GM12872 (cell line): Measurements from ENCODE around the gene LRRC25.

Source experiments
- TF ChIP-seq, protein P1 (sequence below): IDR thresholded peaks from 3 replicates; pipeline ENCODE4 v1.5.1; 2011; ENCODE audit warnings: low read depth, mild to moderate bottlenecking, low read length, moderate library complexity; ENCODE audit not compliant: insufficient read depth

LRRC25 gene

DNA sequence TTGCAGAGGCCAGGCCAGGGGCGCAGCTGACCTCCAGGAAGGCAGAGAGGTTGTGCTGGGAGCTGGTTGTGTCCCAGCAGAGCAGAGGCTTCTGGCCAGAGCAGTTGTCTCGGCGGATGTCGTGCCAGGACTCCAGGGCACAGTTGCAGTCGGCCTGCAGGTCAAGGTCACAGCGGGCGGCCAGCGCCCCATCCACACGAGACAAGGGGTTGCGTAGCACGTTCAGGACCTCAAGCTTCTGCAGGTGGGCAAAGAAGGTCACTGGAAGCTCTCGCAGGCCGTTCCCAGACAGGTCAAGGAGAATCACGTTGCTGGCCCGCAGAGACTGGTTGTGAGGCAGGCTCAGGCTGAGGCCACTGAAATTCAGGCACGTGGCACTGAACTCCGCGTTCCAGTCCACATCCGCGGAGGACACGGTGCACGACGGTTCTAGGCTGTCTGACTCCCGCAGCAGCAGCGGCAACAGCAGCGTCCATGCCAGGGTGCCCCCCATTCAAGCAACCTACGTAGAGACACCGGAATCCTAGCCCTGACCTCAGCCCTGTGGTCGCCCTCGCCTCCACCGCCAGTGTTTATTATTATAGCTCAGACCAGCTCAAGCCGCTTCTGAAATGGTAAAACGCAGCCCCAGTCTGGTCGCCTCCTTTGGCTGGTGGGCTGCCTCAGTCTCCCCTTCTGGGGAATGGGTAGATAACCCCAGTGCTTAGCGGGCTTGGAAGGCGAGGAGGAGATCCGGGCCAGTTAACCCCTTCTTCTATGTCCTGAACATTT is 766 bp downstream of the LRRC25 start:
- TF ChIP-seq, protein P1, sequence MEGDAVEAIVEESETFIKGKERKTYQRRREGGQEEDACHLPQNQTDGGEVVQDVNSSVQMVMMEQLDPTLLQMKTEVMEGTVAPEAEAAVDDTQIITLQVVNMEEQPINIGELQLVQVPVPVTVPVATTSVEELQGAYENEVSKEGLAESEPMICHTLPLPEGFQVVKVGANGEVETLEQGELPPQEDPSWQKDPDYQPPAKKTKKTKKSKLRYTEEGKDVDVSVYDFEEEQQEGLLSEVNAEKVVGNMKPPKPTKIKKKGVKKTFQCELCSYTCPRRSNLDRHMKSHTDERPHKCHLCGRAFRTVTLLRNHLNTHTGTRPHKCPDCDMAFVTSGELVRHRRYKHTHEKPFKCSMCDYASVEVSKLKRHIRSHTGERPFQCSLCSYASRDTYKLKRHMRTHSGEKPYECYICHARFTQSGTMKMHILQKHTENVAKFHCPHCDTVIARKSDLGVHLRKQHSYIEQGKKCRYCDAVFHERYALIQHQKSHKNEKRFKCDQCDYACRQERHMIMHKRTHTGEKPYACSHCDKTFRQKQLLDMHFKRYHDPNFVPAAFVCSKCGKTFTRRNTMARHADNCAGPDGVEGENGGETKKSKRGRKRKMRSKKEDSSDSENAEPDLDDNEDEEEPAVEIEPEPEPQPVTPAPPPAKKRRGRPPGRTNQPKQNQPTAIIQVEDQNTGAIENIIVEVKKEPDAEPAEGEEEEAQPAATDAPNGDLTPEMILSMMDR, result no peak

DNA sequence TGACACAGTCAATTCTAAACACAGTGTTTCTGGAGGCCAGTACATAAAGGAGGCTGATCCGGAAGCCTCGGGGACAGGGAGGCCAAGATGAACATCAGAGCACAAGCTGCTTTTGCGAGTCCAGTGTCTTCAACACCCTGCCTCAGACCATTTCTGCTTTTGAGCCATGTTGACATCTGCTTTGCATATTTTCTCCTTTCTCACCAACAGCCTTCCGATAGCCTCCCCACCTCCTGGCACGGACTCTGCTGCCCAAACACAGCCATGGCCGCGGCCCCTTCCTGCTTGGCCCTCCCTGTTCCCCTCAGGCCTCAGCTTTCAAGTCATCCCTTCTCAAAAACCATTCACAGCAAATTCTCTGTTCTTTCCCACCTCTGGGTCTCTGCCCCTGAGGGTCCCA is 3.6 kb downstream of the LRRC25 start:
- TF ChIP-seq, protein P1, result no peak

DNA sequence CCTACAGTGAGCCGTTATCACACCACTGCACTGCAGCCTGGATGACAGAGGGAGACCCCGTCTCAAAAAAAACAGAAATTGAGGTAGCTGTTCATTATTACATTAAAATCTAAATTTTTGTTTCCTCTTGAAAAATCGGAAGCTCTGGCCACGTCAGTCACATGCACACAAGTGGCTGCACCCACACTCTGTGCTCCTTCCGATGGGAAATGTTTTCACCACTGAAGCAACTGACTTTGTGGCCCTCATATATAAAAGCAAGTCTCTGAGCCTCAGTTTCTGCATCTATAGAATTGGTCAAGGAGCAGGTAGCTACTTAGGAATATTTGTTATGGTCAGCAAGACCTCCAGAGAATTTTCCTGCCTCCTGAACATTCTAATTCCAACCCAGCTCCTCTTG is 4.5 kb downstream of the LRRC25 start:
- TF ChIP-seq, protein P1, result no peak

DNA sequence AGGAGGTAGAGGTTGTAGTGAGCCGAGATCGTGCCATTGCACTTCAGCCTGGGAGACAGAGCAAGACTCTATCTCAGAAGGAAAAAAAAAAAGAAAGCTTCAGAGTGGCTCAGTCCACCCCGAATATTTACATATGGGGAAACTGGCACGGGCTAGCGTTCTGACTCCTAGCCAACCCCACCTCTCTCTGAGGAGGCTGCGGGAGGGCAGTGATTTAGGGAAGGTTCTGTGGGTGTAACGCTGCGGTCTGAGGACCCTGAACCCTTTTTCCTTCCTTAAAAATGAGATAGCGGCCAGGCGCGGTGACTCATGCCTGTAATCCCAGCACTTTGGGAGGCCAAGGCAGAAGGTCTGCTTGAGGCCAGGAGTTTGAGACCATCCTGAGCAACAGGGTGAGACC is 5.0 kb downstream of the LRRC25 start:
- TF ChIP-seq, protein P1, result no peak

DNA sequence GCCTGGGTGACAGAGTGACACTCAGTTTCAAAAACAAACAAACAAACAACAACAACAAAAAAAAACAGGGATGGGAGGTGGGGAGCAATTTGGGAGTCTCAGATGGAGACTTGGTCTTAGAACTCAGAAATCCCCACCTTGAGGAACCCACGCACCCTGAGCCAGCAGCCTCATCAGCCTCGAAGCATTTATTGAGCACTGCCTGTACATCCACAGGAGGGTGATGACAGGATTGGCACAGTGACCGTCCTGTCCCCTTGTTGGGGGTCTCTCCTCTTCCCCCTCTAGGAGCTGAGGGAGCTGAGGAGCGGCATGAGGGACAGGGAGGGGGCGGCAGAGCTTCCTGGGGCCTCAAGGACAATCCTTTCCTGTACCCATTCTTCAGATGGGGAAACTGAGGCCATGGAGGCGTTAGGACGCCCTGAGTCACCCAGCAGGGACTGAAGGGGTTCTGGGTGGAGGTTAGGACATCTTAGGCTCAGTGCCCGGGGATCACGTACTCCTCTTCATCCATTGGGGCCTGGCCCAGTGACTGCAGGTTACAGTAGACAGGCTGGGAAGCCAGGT is 5.8 kb downstream of the LRRC25 start:
- TF ChIP-seq, protein P1, result no peak

DNA sequence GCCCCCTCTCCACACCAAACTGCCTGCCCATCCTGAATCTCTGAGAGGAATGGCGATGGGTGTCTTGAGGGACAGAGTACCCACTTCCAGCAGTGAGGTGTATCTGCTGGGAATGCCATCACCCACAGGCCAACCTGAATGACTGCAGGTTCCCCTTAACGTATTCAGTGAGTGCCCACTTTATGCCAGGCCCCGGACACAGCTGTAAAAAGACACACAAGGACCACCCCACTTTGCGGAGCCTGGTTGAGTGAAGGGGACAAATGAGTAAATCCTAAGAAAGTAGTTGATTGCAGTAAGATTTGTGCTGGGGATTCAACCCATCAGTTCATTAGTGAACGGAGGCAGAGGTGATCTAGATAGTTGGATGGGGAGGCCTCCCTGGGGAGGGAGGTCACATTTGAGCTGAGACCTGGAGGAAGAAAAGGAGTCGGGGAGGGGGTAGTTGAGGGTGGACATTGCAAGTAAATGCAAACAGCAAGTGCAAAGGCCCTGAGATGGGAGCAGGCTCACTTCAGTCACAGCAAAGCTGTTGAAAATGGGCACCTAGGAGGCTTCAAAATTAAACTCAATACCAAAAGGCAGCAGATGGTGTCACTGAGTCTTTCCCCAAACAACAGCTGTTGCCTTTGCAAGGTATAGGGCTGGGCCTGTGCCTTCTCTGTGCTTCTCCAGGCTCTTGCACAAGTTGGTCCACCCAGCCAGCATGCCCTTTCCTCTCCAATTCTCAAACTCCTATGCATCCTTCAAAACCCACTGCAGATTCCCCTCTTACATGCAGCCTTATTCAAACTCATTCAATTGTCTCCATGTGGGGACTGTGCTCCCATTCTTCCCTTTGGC is 7.1 kb downstream of the LRRC25 start:
- TF ChIP-seq, protein P1, result no peak

DNA sequence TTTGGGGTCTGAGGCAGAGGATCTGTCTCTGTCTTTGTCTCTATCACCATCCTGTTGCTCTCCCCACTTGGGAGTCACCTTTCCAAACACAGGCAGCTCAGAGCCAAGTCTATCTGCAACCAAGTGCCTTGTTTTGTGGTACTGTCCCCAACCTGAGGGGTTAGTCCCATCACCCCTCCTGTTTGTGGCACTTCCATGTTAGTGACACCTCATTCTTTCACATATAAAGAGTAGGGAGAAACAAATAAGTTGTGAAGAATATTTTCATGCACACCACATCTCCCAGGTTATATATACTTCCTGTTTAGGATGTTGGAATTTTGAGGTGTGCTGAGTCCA is 7.7 kb downstream of the LRRC25 start:
- TF ChIP-seq, protein P1, result no peak
